Kidney (tissue), 14 donors: Measurements from ENCODE around the gene PNLDC1. TPM values are rescaled to one million over a fixed set of nuclear protein-coding genes. Genes with fewer than 3 reads are reported as not detected.

Experiments used
- DNase-seq, 5 donors: peaks; one replicate each; pipeline ENCODE4 v3.0.0-alpha.2; 2013 to 2020
- FAIRE-seq: peaks from 2 replicates; lab custom pipeline; 2012; peaks lifted over from hg19 to GRCh38; lab: Jason Lieb, UNC
- H3K27ac ChIP-seq, 2 donors: one replicate each; pipeline ENCODE4 v1.7.0; 2013; ENCODE audit warnings: low read depth in 2 of 2, low read length in 2 of 2, inconsistent platforms in 1 of 2
- H3K27me3 ChIP-seq: one replicate; pipeline ENCODE4 v1.7.1; 2013; ENCODE audit warnings: low read length, inconsistent platforms; ENCODE audit not compliant: control insufficient read depth, insufficient read depth
- H3K36me3 ChIP-seq, 3 donors: one replicate each; pipeline versions ENCODE4 v1.7.0 to v1.7.1; 2013; ENCODE audit warnings: low read length in 3 of 3, control low read depth in 1 of 3, inconsistent platforms in 1 of 3; ENCODE audit not compliant: insufficient read depth in 3 of 3, control insufficient read depth in 2 of 3
- H3K4me1 ChIP-seq, 3 donors: one replicate each; pipeline versions ENCODE4 v1.7.0 to v1.7.1; 2013; ENCODE audit warnings: low read length in 3 of 3, inconsistent platforms in 1 of 3, low read depth in 1 of 3; ENCODE audit not compliant: control insufficient read depth in 2 of 3, insufficient read depth in 2 of 3
- H3K4me3 ChIP-seq, 3 donors: one replicate each; pipeline versions ENCODE4 v1.7.0 to v1.8.1; 2013; ENCODE audit warnings: low read length in 3 of 3, control low read depth in 1 of 3, inconsistent platforms in 1 of 3
- H3K9ac ChIP-seq, 3 donors: one replicate each; pipeline versions ENCODE4 v1.7.0 to v1.7.1; 2013; ENCODE audit warnings: low read length in 3 of 3, control low read depth in 1 of 3, inconsistent platforms in 1 of 3
- H3K9me3 ChIP-seq, 3 donors: one replicate each; pipeline versions ENCODE4 v1.7.0 to v1.7.1; 2013; ENCODE audit warnings: low read length in 3 of 3, control low read depth in 1 of 3, inconsistent platforms in 1 of 3; ENCODE audit not compliant: control insufficient read depth in 2 of 3, insufficient read depth in 1 of 3
- intact Hi-C: fragments of 100-400 bp; cut with DNase I; formaldehyde crosslinking; loops from one replicate; pipeline ENCODE4 v1.11.1; 2022
- polyA plus RNA-seq: library from polyadenylated mRNA; stranded (reverse); fragments of 350-450 nt; fragmentation: Illumina TruSeq; extraction: RNeasy Lipid Tissue Mini Kit (QIAGEN cat#74804); gene quantifications from one replicate; pipeline ENCODE4 v1.2.3, GENCODE V29; 2014; ENCODE audit warnings: low read depth, low replicate concordance; ENCODE audit not compliant: insufficient read depth
- total RNA-seq: library from RNA; stranded (reverse); fragmentation: NEBNext Ultra II Directional; extraction: Animal tissue kit (Norgen Biotek cat#: 25700); gene quantifications from one replicate; pipeline ENCODE4 v1.2.1, GENCODE V29; 2021
- TF ChIP-seq, protein P1 (sequence below): IDR thresholded peaks from 3 replicates; pipeline ENCODE4 v1.5.1; 2012; ENCODE audit warnings: mild to moderate bottlenecking, moderate library complexity, borderline replicate concordance; ENCODE audit not compliant: insufficient read depth; ENCODE audit errors: extremely low read depth
- donor health status: control.
- donor health status: control.
- donor health status: control.
- donor health status: control.
- donor health status: control.
- donor health status: DM: yes; HTN: yes; CAD: no.
- donor health status: Normal renal cell carcinoma (clear cell type).

The PNLDC1 gene
- total and polyA plus RNA-seq, 2 donors from 2014 or later = 0.34 TPM; not detected in 1

DNA sequence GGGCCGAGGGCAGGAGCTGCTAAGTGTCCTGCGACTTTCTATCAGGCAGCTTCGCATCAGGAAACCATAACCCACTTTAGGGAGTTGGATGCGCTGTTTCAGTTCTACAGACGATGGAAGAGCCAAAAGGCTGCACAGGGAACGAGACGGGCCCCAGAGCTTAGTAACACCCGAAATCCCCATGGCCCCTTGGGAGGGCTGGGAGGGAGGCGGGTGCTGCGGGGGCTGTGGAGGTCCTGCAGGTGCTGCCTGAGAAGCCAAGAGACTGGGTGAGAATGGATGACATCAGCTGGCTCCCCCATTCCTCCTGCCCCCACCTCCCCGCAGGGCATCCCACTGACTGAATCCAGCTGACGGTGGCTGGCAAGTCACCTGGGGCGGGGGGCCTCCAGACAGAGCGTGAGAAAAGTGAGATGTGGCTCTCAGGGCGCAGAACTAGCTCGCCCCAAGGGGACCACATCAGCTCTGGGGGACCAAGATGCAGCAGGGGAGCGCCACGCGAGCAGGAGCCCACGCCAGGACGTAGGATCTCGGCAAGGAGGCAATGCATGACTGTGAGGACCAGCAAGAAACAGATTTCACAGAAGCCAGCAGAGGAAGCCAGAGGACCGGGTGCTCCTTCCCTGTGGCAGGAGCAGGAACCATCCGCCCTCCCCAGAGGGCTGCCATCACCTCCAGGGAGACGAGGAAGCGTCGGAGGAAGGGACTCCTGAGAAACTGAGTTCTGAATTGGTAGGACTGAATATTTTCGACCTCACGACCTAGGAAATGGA, 36.8 kb downstream of the PNLDC1 start:
- Histone ChIP-seq H3K9ac (no peak overlapping the region), H3K27ac (no peak overlapping the region)

DNA sequence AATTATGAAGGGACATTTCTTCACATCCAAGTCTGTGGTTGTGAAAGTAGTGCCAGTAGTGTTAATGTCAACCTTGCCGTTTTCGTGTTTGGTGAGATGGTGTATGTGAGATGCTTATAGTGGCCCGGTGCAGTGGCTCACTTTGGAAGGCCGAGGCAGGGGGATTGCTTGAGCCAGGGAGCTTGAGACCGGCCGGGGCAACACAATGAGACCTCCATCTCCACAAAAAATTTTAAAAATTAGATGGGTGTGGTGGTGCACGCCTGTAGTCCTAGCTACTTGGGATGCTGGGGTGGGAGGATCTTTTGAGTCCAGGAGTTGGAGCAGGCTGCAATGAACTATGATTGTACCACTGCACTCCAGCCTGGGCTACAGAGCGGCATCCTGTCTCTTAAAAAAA, 37.4 kb downstream of the PNLDC1 start:
- DNase-seq (no peak), FAIRE-seq (no peak)
- Histone ChIP-seq H3K4me1 (no peaks in the 10 kb centered on the region), H3K4me3 (no peak overlapping the region), H3K27me3 (no peaks in the 10 kb centered on the region), H3K27ac (no peak overlapping the region), H3K36me3 (no peaks in the 10 kb centered on the region), H3K9me3 (no peaks in the 10 kb centered on the region), H3K9ac (no peak overlapping the region)
- intact Hi-C loops = no loop called here
- TF ChIP-seq, protein P1, sequence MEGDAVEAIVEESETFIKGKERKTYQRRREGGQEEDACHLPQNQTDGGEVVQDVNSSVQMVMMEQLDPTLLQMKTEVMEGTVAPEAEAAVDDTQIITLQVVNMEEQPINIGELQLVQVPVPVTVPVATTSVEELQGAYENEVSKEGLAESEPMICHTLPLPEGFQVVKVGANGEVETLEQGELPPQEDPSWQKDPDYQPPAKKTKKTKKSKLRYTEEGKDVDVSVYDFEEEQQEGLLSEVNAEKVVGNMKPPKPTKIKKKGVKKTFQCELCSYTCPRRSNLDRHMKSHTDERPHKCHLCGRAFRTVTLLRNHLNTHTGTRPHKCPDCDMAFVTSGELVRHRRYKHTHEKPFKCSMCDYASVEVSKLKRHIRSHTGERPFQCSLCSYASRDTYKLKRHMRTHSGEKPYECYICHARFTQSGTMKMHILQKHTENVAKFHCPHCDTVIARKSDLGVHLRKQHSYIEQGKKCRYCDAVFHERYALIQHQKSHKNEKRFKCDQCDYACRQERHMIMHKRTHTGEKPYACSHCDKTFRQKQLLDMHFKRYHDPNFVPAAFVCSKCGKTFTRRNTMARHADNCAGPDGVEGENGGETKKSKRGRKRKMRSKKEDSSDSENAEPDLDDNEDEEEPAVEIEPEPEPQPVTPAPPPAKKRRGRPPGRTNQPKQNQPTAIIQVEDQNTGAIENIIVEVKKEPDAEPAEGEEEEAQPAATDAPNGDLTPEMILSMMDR = no peak

More for the DNA sequence above, 36.8 kb downstream of the PNLDC1 start:
- DNase-seq = no peak
- H3K36me3 ChIP-seq = no peaks in the 10 kb centered on the region
- no peak for FAIRE-seq
- TF ChIP-seq, protein P1 = no peak
- H3K9me3 ChIP-seq = no peaks in the 10 kb centered on the region
- no peaks in the 10 kb centered on the region for H3K27me3 ChIP-seq
- H3K4me1 ChIP-seq = no peaks in the 10 kb centered on the region
- intact Hi-C loops = no loop called here
- H3K4me3 ChIP-seq = no peak overlapping the region

DNA sequence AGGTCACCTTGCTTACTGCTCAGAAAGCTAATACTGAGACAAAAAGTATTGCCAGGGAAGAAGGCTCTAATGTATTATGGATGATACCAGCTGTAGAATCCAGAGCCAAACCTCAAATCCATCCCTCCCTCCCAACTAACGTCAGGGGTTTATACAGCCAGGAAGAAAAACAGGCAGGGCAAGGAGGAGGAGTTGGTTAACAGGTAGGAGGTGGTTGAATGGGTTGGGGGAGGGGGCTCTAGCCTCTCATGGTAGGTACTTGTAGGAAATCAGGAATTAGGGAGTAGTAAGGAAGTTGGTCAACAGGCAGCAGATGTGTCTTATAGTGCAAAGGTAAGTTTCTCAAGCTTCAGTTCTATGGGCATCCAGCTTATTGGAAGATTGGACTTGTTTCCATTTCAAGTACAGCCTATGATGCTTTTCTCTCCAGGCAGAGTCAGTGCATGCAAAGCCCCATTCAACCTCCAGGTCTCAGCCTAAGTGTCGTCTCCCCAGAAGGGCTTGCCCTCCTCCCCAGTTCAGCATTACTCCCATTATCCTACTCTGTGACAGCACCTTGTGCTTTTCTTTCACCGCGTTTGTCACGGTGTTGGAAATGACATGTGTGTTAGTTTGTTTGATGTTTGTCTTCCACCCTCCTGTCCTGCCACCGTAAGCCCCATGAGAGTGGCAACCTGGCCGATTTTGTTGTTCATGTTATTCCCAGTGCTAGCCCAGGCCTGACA, 38.1 kb downstream of the PNLDC1 start:
- DNase-seq (no peak), FAIRE-seq (no peak)
- Histone ChIP-seq H3K27me3 (no peaks in the 10 kb centered on the region), H3K9ac (no peak overlapping the region), H3K4me3 (no peak overlapping the region), H3K27ac (no peak overlapping the region), H3K9me3 (no peaks in the 10 kb centered on the region), H3K4me1 (no peaks in the 10 kb centered on the region), H3K36me3 (no peaks in the 10 kb centered on the region)
- TF ChIP-seq, protein P1 = no peak
- intact Hi-C loops = no loop called here
